Dendritic cell treated with granulocyte-macrophage colony-stimulating factor and Interleukin-4, amounts not matched to agents 40 ng/mL and 50 ng/mL, for 4 days (primary cell): ENCODE measurements around the gene NMNAT3.
A peak's percentile ranks its signal among the peaks of the same experiment; 100 is the strongest.

Experiments
- H3K27ac Mint-ChIP-seq: one replicate; pipeline ENCODE4 v1.8.0; 2022; ENCODE audit warnings: mild to moderate bottlenecking, mixed read lengths
- H3K27me3 Mint-ChIP-seq: one replicate; pipeline ENCODE4 v1.8.0; 2022; ENCODE audit warnings: mild to moderate bottlenecking, mixed read lengths
- H3K36me3 Mint-ChIP-seq: one replicate; pipeline ENCODE4 v1.8.0; 2022; ENCODE audit warnings: low read depth, mixed read lengths
- H3K4me1 Mint-ChIP-seq: one replicate; pipeline ENCODE4 v1.8.0; 2022; ENCODE audit warnings: low read depth, mixed read lengths
- H3K4me3 Mint-ChIP-seq: one replicate; pipeline ENCODE4 v1.8.0; 2022; ENCODE audit warnings: mild to moderate bottlenecking, moderate library complexity, mixed read lengths
- H3K9me3 Mint-ChIP-seq: one replicate; pipeline ENCODE4 v1.8.0; 2022; ENCODE audit warnings: mixed read lengths
- intact Hi-C: fragments of 100-400 bp; cut with micrococcal nuclease; formaldehyde crosslinking; loops from one replicate; pipeline ENCODE4 v1.15.0; 2022

The NMNAT3 gene

GRCh38 chr3:139518926-139519842 lies 158.6 kb downstream of the NMNAT3 start:
- Mint-ChIP-seq H3K4me3 (no peak overlapping the region), H3K27ac (peak overlapping the region; percentile 81), H3K36me3 (no peaks in the 10 kb centered on the region), H3K9me3 (peaks cover 8% of the 10 kb centered on the region), H3K27me3 (peaks cover 1% of the 10 kb centered on the region), H3K4me1 (peaks cover 27% of the 10 kb centered on the region)
- intact Hi-C loops: no loop called here

GRCh38 chr3:139518306-139518705 lies 159.5 kb downstream of the NMNAT3 start:
- Mint-ChIP-seq H3K4me1 (peaks cover 27% of the 10 kb centered on the region), H3K27ac (peak overlapping the region; percentile 81), H3K9me3 (peaks cover 8% of the 10 kb centered on the region), H3K27me3 (peaks cover 2% of the 10 kb centered on the region), H3K4me3 (no peak overlapping the region), H3K36me3 (no peaks in the 10 kb centered on the region)
- intact Hi-C loops: no loop called here

- Mint-ChIP-seq H3K9me3 (peaks cover 4% of the 10 kb centered on the region), H3K4me3 (no peak overlapping the region), H3K4me1 (peaks cover 24% of the 10 kb centered on the region), H3K27ac (no peak overlapping the region), H3K36me3 (no peaks in the 10 kb centered on the region), H3K27me3 (peaks cover 2% of the 10 kb centered on the region)
- intact Hi-C loops: no loop called here
These were observed 160.3 kb downstream of the NMNAT3 start for GRCh38 chr3:139517321-139518065.

GRCh38 chr3:139514741-139515140 lies 163.0 kb downstream of the NMNAT3 start:
- H3K4me1 Mint-ChIP-seq: peaks cover 7% of the 10 kb centered on the region
- intact Hi-C loops: no loop called here
- H3K9me3 Mint-ChIP-seq: no peaks in the 10 kb centered on the region
- no peaks in the 10 kb centered on the region for H3K36me3 Mint-ChIP-seq
- H3K27ac Mint-ChIP-seq: no peak overlapping the region
- H3K27me3 Mint-ChIP-seq: peaks cover 5% of the 10 kb centered on the region
- no peak overlapping the region for H3K4me3 Mint-ChIP-seq
